Embryonic facial prominence (tissue), 1 donor: ENCODE results near the gene DNAJC2.

ENCODE experiments used
- DNase-seq: peaks from one replicate; pipeline ENCODE4 v3.0.0-alpha.2; 2016; ENCODE audit errors: extremely low spot score

Gene DNAJC2, protein sequence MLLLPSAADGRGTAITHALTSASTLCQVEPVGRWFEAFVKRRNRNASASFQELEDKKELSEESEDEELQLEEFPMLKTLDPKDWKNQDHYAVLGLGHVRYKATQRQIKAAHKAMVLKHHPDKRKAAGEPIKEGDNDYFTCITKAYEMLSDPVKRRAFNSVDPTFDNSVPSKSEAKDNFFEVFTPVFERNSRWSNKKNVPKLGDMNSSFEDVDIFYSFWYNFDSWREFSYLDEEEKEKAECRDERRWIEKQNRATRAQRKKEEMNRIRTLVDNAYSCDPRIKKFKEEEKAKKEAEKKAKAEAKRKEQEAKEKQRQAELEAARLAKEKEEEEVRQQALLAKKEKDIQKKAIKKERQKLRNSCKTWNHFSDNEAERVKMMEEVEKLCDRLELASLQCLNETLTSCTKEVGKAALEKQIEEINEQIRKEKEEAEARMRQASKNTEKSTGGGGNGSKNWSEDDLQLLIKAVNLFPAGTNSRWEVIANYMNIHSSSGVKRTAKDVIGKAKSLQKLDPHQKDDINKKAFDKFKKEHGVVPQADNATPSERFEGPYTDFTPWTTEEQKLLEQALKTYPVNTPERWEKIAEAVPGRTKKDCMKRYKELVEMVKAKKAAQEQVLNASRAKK

DNA sequence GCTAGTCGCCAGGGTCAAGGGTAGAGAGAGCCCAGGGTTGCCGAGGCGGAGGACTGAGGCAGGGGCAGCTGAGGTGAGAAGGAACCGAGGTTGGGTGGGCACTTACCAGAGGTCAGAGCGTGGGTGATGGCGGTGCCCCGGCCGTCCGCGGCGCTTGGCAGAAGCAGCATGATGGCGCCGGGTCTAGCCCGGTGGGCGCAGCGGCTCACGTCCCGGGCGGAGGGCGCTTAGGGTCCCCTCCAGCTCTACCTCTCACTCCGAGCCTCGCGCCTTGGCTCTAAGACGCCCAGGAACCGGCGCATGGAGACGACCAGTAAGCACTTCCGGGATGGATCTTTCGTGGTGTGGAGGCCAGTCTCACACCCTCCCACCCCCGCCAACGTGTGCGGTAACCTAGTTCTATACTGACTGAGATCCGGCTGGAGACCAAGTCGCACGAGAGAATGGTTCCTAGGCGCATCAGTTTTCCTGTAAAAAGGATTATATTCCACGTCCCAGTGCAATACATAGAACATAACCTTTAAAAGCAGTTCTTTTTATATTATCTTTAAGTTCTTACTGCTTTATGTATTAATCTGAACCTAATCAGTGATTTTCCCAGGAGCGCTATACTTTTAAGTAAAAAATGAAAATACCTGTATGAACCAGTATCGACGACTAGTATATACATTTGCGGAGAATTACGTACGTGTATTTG is at the start of gene DNAJC2:
TSS of gene DNAJC2 (minus strand) at position 315 of the 697 bp plus-strand sequence. CDS start at position 170, 145 bp downstream.
- peak; percentile 89 for DNase-seq

DNA sequence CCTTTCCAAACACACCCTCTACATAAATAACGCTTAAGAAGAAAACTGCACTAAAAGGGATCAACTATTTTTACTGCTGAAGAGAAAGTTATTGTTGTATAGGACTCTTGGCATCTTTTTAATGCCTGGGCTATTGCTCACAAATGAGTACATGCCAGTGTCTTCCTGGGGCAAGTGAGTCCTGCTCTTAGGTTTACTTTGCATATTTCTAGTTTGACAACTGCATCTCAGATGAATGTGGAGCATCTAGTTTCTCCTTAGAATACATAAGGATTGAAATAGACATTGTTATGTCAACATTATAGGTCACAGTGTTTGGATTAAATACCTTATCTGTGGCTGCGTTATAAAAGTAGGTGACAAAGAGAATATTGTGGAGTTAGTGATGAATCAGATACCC is 47.4 kb upstream of the DNAJC2 start:
- no peak for DNase-seq

DNA sequence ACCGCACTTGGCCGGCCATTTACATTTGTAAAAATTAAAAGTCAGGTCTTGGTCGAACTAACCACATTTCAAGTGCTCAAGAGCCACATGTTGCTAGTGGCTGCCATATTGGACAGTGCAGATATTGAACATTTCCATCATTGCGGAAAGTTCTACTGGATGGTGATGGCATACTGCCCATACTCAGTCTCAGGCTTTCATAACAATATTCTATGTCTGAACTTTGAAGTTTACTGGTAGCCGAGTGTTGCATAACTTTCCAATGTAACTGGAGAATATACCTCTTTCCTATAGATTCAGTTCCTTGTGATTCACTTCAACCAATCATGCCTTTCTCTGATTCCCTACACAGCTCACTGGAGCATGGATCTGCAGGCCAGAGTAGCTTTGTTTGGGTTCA is 46.6 kb upstream of the DNAJC2 start:
- DNase-seq: no peak

DNA sequence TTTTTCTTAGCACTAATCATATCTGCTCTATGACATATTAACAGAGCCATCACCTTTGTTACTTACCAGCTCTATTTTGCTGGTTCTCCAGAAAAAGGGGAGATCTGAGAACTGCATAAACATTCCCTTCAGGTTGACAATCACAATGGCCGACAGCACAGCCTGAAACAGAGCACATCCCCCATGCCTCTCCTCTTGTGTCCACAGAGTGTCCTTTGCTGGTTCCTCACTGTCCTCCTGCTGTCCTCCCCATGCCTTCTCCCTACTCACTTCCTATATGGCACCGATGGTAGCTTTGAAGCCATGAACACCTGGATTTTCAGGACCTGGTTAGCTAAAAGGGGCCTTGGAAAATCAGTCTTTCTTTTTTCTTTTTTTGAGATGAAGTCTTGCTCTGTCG is 44.7 kb upstream of the DNAJC2 start:
- no peak for DNase-seq

DNA sequence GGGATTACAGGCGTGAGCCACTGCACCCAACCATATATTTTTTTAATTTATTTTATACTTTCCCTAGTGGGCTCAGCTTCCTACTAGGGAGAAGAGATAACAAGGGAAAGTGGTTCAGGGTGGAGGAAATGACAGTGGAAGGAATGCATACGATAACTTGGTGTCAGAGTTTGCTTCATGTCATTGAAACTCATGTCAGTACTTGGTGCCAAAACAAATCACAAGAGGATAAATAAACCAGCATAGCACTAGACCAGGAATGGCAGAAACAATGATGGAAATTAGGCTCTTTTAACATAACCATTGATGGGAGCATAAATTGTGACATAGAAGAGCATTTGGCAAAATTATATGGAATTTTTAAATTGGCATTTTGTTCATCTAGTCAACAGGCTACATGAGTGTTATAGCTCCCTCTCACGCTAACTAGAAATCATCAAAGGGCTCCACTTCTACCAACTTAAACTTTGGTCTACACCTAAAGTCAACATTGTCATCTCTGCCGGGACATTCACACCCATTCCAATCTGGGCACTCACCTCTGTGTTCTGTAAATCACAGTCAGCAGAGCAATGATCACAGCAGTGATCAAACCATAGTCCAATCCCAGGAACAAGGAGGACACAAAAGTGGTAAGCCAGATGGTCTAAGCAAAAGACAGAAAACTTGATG is 44.0 kb upstream of the DNAJC2 start:
- DNase-seq: no peak

DNA sequence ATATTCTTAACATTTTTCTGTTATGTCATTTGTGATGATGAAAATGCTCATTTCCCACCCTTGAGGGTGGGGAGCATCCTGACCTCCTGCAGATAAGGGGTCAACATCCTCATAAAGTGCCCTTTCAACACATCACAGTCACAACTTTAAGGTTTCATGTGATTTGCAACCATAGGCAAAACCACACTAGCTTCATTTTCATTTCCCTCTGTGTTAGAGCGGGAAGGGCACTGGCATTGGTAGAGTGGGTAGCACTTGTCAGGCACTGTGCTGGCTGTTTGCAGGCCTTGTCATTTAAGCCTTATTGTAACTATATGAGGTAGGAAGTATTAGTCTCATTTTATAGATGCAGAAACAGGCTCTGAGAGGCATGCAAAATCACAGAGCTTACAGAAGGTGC is 42.7 kb upstream of the DNAJC2 start:
- DNase-seq: no peak

DNA sequence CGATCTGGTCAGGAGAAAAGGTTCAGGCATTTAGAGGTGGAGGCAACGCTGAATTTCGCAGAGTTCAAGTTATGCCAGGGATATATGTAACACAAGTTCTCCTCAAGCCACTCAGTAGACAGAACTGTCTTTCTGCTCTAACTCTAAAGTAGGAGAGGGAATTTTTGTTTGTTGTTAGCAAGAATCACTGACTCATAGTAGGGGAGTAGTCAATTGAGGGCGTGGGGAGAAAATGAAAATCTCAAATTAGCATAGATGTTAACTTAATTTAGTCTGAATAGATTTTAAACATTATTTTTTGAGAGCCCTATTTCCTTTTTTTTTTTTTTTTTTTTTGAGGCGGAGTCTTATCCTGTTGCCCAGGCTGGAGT is 37.5 kb upstream of the DNAJC2 start:
- DNase-seq: no peak

DNA sequence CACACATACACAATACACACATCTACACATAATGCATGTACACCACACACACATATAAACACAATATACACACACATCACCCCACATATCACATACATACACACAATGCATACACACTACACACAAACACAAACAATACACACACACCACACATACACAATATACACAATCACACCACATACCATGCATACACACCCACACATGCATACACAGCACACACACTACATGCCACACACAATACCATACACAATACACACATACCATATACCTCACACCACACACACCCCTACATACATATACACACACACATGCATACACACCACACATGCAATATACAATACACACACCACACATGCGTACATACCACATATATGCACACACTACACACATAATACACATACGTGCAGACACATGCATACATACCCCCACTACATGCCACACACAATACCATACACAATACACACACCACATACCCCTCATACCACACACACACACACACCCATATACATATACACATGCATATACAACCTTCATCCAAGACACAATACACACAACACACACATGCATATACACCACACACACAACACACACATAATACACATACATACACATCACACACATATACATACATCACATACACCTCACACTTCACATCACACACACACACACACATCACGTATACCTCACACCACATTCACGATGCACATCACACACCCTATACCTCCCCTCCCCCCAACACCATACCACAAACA is 36.9 kb upstream of the DNAJC2 start:
- DNase-seq: no peak

DNA sequence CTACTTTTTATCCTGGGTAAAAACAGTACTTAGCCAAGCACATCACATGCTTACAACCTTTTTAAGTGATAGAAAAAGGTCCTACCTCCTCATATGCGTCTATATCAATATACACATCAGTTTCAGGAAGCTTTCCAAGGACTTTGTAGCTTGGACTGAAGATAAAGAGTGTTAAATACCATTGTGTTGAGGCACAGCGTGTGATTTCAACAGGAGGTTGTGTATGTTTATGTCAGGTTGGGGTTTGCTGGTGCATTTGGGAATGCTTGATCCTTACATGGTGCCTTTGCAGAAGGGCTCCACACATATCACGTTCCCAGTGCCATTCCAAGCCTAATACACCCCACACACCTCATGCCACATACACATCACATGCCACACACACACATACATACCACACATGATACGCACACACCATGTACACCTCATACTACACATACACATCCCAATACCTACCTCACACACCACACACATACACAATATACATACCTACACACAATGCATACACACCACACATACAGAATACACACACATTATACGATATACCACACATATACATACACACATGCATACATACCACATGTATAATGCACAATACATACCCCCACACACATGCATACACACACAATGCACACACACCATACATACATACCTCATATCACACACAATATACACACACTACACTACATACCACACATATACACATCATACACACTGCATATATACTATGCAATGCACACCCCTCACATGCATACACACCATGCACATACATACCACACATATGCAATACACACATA is 36.0 kb upstream of the DNAJC2 start:
- no peak for DNase-seq

DNA sequence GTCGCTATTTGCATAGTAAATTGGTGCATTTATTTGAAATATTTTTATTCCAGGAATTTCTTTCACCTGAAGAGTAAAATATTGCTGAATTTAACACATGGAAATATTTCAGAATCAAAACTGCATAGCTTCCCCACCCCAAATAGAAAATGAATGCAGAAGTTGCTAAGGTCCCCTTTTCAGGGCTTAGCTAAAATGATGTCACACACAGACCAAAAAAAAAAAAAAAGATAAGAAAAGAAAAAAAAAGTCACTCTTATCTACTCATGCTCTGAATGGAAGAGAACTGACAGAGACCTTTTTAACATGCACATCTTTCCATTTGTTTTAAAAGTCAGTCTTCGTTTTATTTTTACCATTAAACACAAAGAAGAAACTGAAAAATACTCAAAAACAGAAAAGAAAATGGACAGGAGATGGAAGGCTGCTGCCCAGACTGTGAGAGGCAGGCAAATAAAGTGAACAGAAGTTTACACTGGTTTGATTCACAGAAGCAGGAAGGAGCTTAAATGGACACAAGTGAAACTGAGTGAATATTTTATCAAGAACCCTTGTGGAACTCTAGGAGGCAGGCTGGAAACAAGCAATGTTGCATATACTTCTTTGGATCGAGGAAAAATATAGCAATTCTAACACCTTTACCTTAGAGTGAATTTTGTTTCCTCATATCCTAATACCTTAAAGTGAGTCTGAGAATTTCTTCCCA is 34.9 kb upstream of the DNAJC2 start:
- no peak for DNase-seq

DNA sequence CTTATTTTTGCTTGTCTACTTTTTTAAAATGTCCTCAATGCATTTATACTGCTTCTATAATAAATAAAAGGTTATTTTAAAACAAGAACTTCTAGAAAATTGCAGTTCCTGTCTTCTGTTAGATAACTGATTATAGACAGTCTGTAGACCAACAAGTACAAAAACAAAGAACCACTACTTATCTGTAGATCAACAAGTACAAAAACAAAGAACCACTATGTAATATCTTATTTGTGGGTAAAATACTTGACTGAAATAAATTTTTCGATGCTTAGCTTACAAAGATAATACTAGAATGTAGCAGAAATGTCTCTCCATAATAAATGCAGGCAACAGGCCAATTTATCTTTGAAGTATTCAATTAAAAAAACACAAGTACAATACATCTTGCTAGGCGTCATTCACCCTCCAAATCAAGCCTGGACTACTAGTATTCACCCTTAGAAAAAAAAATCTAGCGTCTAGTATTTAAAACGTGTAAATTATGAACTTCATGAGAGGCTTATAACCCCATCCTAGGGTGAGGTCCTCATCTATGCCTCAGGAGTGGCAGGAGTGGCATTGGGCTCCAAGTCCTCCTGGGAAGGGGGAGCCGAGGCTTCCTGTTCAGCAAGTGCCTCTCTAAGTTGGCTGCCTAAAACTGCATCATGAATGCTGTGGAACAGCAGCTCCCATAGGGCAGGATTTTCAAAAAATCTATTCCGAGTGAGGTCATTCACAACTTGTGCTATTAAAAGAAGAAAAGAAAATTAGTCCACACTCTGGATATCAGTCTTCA is 29.5 kb upstream of the DNAJC2 start:
- no peak for DNase-seq

DNA sequence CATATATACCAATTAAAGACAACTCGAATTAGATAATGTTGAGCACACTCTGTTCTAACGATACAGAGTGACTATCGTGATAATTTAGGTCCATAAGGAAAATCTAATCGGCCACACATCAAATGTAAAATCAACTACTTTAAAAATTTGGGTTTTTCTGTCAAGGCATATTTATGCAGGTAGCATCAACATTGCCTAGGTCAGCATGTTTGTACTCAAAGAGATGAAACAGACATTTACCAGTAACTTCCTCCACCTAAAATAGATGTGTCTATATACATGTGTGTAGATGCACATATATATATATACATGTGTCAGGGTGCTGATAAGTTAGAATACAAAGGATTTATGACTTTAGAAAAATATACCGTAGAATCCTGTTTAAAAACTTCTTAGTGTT is 24.9 kb upstream of the DNAJC2 start:
- no peak for DNase-seq

DNA sequence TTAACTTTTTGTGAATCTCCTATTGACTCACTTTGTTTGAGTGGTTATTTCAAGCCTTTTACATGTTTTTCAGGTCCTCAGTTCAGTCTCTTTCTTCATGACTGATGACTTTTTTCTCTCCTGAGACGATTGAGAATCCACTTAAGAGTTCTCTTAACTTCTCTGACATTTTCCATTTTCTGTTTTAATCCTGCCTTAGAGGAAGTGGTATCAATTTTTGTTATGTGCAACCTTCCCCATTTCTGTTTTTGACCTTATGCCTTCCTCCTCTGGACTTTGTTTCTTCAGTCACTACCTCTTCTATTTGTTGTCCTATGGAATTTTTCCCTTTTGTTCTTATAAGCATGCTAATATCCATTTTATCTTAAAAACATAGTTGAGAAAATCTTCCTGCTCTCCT is 5.2 kb upstream of the DNAJC2 start:
- DNase-seq: no peak

DNA sequence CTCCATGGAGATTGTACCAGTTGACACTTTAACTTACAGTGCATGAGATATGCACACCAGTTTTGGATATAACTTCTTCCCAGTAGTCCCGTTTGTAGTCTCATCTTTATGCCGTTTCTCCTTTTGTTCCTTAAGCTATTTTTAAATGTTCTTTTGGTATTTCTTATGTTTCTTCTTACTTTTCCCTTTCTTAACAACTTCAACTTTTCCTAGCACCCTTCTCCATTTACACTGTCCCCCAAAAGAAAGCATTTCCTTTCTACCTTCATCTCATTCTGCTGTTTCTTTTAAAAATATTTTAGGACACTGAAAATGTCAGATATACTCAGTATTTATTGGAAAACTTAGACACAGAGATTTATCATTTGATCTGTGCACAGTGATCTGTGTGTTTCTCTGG is 4.4 kb upstream of the DNAJC2 start:
- no peak for DNase-seq

DNA sequence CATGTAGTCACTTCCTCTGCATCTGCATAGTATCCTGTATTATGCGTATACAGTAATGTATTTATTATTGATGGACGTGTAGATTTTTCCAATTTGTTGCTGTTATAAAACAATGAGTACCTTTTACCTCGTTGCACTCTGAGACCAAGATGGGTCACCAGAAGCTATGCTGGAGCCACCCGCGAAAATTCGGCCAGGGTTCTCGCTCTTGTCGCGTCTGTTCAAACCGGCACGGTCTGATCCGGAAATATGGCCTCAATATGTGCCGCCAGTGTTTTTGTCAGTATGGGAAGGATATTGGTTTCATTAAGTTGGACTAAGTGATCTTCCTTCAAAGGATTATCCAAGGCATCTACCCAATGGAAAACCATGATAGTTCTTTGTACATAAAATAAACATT is 3.9 kb upstream of the DNAJC2 start:
- DNase-seq: no peak

DNA sequence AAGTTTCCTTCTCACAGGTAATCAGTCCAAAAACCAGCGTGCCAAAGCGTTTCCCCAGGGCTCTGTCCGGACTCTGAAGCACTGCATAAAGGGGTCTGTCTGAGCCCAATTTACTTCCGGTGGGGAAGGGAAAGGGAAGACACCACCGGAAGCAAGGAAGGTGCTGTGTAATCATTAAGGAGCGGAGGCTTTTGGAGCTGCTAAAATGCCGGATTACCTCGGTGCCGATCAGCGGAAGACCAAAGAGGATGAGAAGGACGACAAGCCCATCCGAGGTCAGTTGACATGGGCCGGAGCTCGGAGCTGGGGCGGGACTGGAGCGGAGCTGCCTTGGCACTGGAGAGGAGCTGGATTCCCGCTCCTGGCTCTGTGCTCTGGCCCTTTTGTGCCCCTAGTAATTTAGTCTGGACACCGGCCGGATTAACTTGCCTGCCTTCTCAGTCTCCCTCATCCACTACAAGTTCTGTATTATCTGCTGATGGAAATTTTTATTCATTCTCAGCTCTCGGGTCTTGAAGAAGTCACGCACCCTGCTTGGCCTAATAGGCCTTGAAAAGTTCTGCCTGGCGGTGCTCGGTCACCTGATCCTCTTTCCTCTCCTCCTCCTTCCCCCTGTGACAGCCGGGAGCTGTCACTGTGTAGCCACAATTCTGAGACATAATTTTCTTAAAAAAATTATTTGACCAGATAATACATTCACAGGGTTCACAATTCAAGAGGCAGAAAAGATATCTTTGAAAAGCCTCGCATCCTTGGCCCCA is 3.1 kb upstream of the DNAJC2 start, which contains the start of gene PSMC2:
TSS of gene PSMC2 (plus strand) at position 137 of the 761 bp plus-strand sequence. CDS start at position 206, 69 bp downstream.
- peak; percentile 82 for DNase-seq

DNA sequence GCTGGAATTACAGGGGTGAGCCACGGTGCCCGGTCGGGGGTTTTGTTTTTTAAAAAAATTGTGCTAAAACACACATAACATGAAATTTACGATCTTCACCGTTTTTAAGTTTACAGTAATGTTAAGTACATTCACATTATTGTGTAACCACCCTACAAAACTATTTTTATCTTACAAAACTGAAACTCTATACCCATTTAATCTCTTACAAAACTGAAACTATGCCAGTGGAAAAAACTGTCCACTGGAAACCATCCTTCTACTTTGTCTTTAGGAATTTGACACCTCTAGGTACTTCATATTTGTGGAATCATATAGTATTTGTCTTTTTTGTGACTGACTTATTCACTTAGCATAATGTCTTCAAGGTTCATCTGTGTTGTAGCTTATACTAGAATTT is 1.8 kb upstream of the DNAJC2 start:
- no peak for DNase-seq

DNA sequence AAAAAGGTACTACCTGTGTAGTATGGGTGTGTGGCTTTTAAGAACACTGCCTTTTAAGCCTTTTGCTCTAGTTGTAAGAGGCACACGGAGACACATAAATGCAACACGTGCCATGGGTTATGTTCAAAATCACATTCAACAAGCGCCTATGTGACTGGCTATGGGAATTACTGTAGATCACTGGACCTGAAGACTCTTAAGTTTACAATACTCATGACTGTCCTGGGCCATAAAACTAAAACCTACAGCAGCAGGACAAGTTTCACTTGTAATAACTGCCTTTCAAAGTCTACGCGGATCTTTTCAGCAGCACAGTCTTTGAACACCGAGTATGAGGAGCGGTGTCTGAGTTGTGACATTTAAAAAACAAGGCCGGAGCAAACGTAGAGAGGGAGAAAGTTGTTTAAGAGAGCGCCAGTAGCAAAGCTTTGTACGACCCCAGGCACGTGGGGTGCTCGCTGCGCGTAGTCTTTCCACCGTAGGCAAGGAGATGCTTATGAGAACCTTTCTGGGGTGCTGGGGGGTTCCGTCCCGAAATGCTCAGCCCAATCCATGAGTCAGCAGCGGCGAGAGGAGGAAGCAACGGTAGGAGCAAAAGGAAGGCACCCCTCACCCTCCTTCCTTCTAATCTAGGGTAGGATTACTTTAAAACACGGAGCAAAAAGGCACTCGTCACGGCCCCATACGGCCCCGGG is 662 bp downstream of the DNAJC2 start:
- DNase-seq: no peak
